HG02938 (cell line): ENCODE results near the gene POMT2.
"Not testable (repeated sequence)": the region's sequence is repeated elsewhere in the genome, so short reads cannot be mapped to it uniquely, and the experiment has no call there.

ENCODE experiments used
- ATAC-seq: cut with Tn5 transposase; IDR thresholded peaks from one replicate; pipeline ENCODE4 v1.9.1; 2021; ENCODE audit warnings: mild to moderate bottlenecking, moderate library complexity; ENCODE audit not compliant: unreplicated experiment

POMT2 gene

GRCh38 chr14:77325746-77326094 is 5.0 kb upstream of the POMT2 start:
- no peak for ATAC-seq

- no peak for ATAC-seq
Observed at GRCh38 chr14:77324816-77325745, 4.4 kb upstream of the POMT2 start.

- ATAC-seq, result no peak
Observed at GRCh38 chr14:77324289-77324688, 3.6 kb upstream of the POMT2 start.

- ATAC-seq, result no peak
Observed at GRCh38 chr14:77323571-77323970, 2.9 kb upstream of the POMT2 start.

- no peak for ATAC-seq
Observed at GRCh38 chr14:77322951-77323350, 2.3 kb upstream of the POMT2 start.

GRCh38 chr14:77322250-77322902 is 1.7 kb upstream of the POMT2 start:
- ATAC-seq, result no peak

GRCh38 chr14:77319422-77319821 is 1.3 kb downstream of the POMT2 start:
- no peak for ATAC-seq

GRCh38 chr14:77318756-77319155 is 1.9 kb downstream of the POMT2 start:
- ATAC-seq, result not testable (repeated sequence)

GRCh38 chr14:77318006-77318553 is 2.6 kb downstream of the POMT2 start:
- no peak for ATAC-seq

- ATAC-seq, result no peak
Observed at GRCh38 chr14:77316872-77317301, 3.8 kb downstream of the POMT2 start.

- no peak for ATAC-seq
Observed at GRCh38 chr14:77316195-77316505, 4.5 kb downstream of the POMT2 start.

GRCh38 chr14:77314539-77315457 is 5.9 kb downstream of the POMT2 start:
- no peak for ATAC-seq

GRCh38 chr14:77314043-77314442 is 6.6 kb downstream of the POMT2 start:
- no peak for ATAC-seq

GRCh38 chr14:77313371-77313770 is 7.3 kb downstream of the POMT2 start:
- no peak for ATAC-seq

GRCh38 chr14:77311217-77311616 is 9.5 kb downstream of the POMT2 start:
- ATAC-seq, result no peak

GRCh38 chr14:77310026-77310425 is 10.7 kb downstream of the POMT2 start:
- no peak for ATAC-seq

- no peak for ATAC-seq
Observed at GRCh38 chr14:77309131-77309530, 11.6 kb downstream of the POMT2 start.

- no peak for ATAC-seq
Observed at GRCh38 chr14:77306851-77307496, 13.7 kb downstream of the POMT2 start.

GRCh38 chr14:77306416-77306815 is 14.3 kb downstream of the POMT2 start:
- no peak for ATAC-seq

- no peak for ATAC-seq
Observed at GRCh38 chr14:77305696-77306095, 15.0 kb downstream of the POMT2 start.
